GM12864 (cell line): ENCODE results near the gene CDX1.

Experiments
- DNase-seq: peaks from one replicate; pipeline ENCODE4 v3.0.0-alpha.2; 2011; ENCODE audit warnings: low read depth
- H3K4me3 ChIP-seq: 2 replicates; pipeline ENCODE4 v1.5.1; 2011; ENCODE audit warnings: mild to moderate bottlenecking, low read depth, low read length, control low read depth
- TF ChIP-seq, protein P1 (sequence below): IDR thresholded peaks from 2 replicates; pipeline ENCODE4 v1.5.1; 2011; ENCODE audit warnings: low read depth, mild to moderate bottlenecking, moderate library complexity, low read length, control low read depth, inconsistent platforms; ENCODE audit errors: missing control alignments

The CDX1 gene

DNA sequence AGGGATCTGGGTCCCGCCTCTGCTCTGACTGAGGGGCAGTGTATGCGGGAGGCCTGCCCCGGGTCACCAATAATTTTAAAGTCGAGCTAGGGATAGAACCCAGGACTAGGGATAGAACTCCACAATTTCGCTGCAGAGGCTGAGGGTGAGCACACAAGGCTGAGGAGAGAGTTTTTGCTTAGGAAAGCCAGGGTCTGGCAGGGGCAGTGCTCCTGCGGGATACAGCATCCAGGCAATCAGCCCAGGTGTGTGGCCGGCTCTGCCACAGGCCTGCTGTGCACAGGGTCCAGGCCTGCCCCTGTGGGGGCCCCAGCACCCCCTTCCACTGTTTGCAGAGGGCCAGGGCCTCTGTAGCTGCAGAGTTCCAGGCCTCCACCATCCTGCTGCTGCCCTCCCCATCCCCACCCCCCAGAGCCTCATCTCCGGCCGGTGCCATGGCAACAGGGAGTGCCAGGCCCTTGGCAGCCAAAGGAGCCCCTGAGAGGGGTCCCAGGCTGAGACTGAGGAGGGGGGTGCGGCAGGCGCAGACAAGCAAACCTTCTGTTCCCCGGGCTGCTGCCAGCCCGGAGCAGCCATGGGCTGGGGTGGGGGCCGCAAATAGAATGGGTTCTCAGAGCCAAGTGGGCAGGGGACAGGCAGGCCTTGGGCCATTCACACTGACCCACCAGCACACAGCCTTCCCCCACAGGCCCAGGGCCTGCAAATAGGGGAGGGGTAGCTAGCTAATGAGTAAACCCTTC, 19.5 kb upstream of the CDX1 start:
- TF ChIP-seq, protein P1, sequence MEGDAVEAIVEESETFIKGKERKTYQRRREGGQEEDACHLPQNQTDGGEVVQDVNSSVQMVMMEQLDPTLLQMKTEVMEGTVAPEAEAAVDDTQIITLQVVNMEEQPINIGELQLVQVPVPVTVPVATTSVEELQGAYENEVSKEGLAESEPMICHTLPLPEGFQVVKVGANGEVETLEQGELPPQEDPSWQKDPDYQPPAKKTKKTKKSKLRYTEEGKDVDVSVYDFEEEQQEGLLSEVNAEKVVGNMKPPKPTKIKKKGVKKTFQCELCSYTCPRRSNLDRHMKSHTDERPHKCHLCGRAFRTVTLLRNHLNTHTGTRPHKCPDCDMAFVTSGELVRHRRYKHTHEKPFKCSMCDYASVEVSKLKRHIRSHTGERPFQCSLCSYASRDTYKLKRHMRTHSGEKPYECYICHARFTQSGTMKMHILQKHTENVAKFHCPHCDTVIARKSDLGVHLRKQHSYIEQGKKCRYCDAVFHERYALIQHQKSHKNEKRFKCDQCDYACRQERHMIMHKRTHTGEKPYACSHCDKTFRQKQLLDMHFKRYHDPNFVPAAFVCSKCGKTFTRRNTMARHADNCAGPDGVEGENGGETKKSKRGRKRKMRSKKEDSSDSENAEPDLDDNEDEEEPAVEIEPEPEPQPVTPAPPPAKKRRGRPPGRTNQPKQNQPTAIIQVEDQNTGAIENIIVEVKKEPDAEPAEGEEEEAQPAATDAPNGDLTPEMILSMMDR = no peak
- H3K4me3 ChIP-seq = no peak overlapping the region
- DNase-seq = no peak

DNA sequence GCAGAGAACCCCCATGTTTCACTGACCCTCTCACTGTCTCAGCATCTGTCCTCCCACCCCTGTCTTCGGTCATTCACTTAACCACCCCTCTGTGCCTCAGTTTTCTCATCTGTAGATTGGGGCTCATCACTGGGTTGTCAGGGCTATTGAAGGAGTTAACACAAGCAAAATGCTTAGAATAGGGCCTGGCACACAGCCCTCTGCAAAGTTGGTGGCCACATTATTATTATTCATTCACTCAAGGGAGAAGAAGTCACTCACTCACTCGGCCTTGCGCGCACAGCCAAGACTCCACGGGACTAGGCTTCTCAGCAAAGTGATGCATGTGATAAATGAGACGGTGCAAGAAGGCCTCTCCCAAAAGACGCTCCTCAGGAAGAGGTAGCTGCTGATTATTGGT, 18.9 kb upstream of the CDX1 start:
- TF ChIP-seq, protein P1 = no peak
- DNase-seq = no peak
- no peak overlapping the region for H3K4me3 ChIP-seq

DNA sequence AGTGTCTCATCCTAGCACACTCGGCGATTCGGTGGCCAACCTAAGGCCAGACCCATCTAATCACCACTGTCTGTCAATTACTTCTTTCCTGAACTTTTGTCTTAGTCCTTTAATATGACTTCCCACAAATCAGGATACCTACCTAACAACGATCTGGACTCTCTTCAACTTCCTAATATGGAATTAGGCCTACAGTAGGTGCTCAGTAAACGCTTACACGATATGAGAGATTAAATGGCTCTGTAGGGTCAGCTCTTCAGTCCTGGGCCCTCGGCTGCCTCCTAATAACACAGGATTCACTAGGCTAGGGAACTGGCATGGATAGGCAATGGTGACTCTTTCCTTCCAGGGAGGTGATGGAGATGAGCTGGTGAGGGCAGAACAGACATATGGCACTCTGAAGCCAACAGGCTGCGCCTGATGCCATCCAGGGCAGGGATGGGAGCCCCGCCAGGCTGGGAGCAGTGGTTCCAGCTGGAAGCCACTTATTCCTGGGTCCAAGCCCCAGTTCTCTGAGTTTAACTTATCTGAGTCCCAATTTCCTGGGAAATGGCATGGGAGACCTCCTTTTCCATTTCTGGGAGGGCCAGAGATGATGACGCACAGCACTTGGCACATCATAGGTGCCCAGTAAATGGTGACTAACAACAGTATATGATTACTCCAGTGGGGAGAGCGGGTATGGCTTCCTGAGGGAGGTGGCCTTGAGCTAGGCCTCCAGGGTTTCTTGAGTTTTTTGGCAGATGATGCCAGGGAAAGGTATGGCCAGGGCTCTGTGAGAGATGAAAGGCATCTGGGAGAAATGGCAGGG, 18.3 kb upstream of the CDX1 start:
- no peak for DNase-seq
- TF ChIP-seq, protein P1 = no peak
- H3K4me3 ChIP-seq = no peak overlapping the region

DNA sequence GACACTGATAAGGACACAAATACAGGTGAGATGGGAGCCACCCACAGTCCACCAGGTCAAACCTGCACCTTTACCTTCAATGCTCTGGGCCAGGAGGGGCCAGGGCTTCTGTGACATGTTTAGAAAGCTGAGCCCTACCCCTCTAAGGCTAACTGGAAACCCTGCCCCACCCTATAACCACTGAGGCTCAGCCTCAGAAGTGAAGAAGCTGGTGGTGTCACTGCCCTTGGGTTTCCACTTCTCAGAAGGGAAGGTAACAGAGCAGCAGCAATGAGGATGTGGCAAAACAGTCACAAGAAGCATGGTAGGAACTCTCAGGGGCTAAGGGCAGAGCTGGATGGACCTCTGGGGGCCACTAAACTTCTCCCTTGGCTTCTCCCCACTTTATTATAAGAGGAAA, 17.0 kb upstream of the CDX1 start:
- H3K4me3 ChIP-seq = no peak overlapping the region
- TF ChIP-seq, protein P1 = no peak
- DNase-seq = no peak

DNA sequence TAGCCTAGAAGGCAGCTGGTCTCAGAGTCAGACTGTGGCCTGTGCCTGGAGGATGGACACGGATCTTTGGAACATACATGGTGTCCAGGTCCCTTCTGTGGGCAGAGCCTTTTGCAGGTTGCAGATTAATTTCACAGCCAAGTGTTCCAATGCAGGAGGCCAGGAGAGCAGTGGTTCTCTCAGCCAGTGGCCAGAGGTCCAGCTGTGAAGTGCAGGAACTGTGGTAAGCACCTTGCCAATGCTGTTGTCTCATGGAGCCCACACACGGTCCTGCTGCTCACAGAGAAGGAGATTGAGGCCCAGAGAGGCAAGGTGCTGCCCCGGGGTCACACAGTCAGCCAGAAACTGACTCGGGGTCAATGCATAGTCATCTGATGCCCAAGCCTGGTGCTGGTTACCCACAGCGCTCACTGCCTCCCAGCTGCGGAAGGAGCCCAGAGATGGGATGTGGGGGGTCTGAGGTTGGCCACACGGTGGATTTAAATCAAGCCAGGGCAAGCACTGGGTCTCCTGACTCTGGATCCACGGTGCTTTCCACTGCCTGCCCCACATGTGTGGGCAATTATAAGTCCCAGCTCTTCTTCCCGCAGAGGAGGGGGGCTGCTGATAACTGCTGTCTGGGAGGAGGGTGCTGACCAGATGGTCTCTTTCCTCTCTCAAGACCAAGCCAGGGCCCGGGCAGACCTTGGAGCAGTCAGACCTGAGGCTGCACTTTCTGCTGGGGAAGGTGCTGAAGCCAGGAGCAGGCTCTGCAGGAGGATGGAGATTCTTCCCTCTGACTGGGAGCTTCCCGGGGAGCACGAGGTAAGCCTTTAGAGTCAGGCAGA, 13.7 kb upstream of the CDX1 start:
- DNase-seq = no peak
- TF ChIP-seq, protein P1 = no peak
- no peak overlapping the region for H3K4me3 ChIP-seq

DNA sequence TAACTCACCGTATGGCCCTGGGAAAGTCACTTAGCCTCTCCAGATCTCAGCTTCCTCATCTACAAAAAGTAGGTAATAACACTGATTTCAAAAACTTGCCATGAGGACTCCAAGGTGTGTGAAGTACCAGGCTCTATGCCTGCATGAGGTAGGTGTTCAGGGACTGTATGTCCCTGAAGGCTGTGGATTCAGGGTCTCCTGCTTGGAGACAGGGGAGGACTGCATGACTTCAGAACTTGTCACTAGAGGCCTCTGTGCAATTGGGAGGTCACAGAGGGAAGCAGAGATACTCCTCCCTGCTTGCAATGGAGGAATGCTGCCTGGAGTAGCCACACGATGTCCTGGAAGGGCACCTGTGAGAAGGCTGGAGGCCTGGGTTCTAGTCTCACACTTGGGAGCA, 13.1 kb upstream of the CDX1 start:
- H3K4me3 ChIP-seq = no peak overlapping the region
- no peak for DNase-seq
- TF ChIP-seq, protein P1 = no peak
